OCI-LY1 (cell line): Measurements from ENCODE around the gene PDGFD.

Experiments
- CTCF ChIP-seq: fragments of 200-600 bp; sonication (generic), shearing (Covaris generic); IDR thresholded peaks from 2 replicates; pipeline ENCODE4 v1.5.1; 2017; ENCODE audit warnings: mild to moderate bottlenecking, antibody characterized with exemption, low read length, moderate library complexity, mixed read lengths
- EZH2 ChIP-seq: fragments of 200-600 bp; sonication (generic), shearing (Covaris generic); IDR thresholded peaks from 2 replicates; pipeline ENCODE4 v1.8.0; 2017; ENCODE audit warnings: borderline replicate concordance, mixed run types, mild to moderate bottlenecking, antibody characterized with exemption, low read length, moderate library complexity, mixed read lengths

GRCh38 chr11:103960108-103960507 is 203.8 kb downstream of the PDGFD start:
- no peak for TF ChIP-seq CTCF
- no peak for TF ChIP-seq EZH2
